Activated CD8-positive, alpha-beta memory T cell treated with anti-CD3 and anti-CD28 coated beads, Interleukin-2, amount 50 U/mL, for 1 hour (primary cell): Measurements from ENCODE around the gene CCDC110.

Source experiments
- DNase-seq: peaks from one replicate; pipeline ENCODE4 v3.0.0-alpha.2; 2020; ENCODE audit errors: extremely low read depth

The CCDC110 gene

DNA sequence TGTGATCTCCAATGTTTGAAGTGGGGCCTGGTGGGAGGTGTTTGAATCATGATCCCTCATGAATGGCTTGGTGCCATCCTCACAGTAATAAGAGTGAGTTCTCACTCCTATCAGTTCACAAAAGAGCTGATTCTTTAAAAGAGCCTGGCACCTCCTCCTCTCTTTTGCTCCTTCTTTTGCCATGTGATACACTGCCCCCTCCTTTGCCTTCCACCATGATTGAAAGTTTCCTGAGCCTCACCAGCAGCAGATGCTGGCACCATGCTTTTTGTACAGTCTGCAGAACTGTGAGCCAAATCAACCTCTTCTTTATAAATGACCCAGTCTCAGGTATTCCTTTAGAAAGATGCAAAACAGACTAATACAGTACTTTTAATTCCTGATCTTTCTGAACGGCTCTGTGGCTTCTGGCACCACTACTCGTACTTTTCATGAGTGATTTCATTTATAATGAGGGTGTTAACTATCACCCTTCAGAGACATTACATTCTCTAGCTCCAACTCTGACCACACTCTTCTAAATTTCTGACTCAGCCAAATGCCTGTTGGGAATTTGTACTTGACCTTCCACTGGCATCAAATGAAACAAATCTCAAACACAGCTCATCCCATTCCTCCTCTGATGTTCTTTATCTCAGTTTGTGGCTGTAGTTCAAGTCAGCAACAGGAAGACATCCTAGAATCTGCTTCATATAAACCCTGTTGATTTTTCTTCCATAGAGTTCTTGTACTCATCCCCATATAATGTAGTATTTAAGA lies 50.0 kb downstream of the CCDC110 start:
- DNase-seq = no peak

DNA sequence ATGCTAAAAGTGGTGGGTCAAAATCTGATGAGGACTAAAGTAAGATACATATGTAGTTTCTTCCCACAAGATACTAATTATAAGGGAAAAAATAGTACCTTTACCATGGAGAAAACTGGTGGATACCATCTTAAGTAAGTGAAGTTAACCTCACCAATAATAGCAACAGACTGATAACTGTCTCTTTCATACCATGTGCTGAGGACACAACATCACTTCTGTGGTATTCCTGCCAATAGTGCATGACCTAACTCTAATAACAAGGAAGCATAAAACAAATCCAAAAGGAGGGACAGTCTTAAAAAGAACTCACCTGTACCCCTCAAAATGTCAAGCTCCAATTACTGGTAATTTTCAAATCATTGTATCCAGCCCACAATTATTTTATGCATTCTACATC lies 54.6 kb downstream of the CCDC110 start:
- DNase-seq = no peak

DNA sequence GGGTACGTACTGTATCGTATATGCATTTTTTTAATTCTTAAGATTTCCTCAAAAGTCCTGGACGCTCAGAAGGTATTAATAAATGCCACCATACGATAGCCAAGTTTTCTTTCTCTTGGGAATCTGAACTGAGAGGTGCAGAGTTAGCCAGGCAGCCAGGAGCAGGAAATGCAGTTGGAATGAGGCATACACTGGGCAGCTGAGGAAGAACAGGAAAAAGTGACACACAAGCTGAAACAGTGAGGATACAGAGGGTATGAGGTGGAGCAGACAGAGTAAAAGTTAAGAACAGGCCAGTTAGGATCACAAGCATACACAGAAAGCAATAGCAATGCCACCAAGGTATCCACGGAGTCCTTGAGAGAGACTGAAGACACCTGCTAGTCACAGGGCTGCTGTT lies 59.1 kb downstream of the CCDC110 start:
- DNase-seq = no peak

DNA sequence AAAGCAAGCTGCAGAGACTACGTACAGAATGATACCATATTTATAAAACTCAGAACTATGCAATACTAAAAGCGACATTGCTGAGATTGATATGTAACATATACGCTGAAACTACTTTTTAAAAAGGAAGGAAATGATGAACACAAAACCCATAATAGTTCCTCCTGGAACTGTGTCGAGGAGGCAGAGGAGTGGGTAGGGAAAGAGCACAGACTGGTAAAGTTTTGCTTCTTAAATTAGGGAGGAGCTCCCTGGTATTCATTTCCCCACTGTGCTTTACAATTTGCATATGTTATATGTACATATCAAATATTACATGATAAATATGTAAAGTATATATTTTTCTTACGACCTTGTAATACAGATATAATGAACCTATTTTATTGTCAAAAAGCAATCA lies 59.7 kb downstream of the CCDC110 start:
- no peak for DNase-seq

DNA sequence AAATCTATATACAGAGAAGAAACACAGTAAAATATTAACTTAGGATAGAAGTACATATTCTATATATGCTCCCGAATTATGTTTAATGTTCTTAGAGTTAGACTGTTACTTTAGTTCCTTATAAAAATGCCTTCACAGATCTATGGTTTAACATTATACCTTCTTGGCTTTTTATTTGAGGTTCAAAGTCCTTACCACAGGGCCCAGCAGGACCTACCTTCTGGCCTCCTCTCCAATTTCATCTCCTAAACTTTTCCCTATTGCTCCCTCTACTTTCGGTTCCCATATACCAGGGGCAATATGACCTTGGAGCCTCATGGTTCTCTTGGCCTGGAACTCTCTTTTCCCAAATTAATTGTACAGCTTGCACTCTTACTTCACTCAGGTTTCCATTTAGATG lies 63.1 kb downstream of the CCDC110 start:
- DNase-seq = no peak

DNA sequence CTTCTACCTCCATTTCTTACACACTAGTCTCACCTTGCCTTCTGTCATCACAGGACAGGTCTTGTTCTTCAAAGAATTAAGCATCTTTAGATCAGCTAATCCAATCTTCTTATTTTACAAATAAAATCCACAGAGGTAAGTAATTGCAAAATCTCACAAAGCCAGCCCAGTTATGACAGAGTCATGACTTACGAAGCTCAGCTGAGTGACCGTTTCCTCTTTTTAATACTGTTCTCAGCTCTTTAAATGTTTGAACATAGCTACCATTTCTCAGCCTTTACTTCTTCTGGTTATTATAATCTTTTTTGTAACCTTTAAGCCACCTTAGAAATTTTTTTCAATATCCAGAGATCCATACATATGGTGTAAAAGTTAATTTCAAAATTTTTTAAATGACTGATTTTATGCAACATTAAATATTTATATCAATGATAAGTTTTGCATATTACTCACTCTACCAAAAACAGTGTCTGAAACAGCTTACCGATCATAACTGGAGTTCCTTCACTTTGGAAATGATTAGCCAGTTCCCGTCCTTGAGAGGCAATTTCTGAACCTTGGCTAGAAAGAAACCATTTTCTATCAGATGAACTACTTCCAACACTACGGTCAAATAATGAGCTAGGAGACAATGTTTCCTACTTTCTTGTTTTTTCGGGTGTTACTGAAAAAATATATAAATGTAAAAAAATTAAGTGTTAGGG lies 66.1 kb downstream of the CCDC110 start:
- no peak for DNase-seq

DNA sequence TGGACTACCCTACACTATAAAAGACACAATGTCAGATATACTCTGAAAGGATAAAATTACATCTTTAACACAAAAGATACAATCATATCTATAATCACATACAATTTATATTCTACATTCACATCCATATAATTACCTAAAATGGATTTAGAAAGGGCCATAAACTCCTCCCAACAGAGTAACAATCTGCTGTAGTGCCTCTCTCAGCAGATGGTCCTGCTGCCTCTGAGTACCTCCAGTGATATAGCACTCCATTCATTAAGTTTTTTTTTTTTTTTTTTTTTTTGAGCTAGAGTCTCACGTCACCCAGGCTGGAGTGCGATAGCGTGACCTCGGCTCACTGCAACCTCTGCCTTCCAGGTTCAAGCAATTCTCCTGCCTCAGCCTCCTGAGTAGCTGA lies 67.5 kb downstream of the CCDC110 start:
- DNase-seq = no peak

DNA sequence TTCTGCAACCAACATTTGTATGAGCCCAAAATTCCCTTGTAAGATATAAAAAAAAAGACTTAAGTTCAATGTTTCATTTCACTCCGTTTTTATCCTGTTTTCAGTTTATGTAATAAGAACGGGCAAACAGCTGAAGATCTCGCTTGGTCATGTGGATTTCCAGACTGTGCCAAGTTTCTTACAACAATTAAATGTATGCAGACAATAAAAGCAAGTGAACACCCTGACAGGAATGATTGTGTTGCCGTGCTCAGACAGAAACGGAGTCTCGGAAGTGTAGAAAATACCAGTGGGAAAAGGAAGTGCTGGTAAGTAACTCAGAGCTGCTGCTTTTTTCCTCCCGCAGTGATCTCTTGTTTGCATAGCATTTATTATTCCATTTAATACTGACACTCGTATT lies 72.1 kb downstream of the CCDC110 start:
- no peak for DNase-seq

DNA sequence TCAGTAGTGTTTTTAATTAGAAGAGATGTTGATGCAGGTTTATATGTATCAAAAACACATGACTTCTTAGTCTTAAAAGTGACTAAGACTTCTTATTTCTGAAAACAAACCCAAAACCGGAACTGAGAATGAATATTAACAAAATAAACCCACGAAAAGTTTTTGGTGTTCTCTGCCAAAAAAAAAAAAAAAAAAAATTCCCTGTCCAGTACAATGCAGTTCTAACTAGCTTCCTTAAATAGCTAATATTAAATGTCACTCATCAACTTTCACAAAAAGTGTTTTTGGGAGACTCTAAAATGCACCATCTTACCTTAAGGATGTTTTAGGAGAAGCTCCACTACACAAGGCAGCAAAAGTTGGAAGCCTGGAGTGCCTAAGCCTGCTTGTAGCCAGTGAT lies 72.9 kb downstream of the CCDC110 start:
- DNase-seq = no peak

DNA sequence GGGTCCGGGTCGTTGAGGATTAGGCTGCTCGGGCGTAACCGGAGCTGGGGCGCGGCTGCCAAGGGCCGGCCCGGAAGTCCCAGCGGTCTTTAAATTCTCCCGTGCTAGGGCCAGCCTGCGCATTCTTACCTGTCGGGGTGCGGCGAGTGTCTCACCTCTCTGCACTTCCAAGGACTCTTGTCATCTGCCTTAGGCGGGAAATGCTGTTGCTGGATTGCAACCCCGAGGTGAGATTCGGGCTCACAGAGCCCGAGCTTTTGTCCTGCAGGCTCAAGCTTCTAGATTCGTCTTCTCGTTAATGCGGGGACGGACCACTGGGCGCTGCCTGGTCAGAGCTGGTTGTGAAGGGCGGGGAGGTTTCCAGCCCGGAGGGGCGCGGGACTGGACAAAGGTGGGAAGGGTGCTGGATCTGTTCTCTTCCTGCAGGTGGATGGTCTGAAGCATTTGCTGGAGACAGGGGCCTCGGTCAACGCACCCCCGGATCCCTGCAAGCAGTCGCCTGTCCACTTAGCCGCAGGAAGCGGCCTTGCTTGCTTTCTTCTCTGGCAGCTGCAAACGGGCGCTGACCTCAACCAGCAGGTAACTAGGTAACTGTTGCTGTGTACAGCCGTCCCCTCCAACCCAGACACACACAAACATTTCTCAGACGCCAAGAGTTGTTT lies 74.7 kb downstream of the CCDC110 start, which contains the start of gene ANKRD37:
Gene ANKRD37, plus strand, starts transcription at position 118 of the 662 bp plus-strand sequence. Its CDS starts 83 bp downstream, at position 201.
- no peak for DNase-seq

DNA sequence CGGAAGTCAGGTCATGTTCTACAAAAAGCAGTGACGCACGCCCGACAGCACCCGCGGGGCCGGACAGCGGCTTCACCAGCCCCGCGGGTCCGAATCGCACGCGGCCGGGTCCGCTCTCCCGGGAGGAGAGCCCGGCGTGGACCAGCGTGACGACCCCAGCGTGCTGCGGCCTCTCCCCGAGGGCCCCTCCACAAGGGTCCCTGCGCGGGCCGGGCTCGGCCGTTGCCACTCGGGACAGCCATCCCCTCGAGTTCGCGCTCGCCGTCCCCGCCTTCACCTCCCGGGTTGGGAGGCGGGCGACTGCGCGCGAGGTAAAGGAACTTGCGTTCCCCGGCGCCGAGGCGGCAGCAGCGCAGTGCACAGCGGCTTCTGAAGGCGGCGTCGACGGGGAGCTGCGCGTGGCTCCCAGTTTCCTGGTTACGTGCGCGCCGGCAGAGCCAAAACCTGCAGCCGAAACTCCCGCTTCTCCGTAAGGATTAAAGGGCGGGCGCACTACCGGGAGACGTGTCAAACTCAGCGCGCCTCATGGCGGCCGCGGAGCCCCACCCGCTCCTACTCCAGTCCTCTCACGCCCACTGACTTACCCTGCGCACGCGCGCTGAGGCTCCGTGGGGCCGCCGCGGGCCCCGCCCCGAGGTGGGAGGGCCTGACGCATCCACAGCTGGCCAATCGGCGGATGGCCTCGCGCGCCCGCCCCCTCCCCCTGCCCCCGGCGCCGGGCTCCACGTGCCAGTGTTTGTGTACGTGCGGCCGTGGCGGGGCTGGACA lies 75.4 kb downstream of the CCDC110 start:
- peak; percentile 65 for DNase-seq

DNA sequence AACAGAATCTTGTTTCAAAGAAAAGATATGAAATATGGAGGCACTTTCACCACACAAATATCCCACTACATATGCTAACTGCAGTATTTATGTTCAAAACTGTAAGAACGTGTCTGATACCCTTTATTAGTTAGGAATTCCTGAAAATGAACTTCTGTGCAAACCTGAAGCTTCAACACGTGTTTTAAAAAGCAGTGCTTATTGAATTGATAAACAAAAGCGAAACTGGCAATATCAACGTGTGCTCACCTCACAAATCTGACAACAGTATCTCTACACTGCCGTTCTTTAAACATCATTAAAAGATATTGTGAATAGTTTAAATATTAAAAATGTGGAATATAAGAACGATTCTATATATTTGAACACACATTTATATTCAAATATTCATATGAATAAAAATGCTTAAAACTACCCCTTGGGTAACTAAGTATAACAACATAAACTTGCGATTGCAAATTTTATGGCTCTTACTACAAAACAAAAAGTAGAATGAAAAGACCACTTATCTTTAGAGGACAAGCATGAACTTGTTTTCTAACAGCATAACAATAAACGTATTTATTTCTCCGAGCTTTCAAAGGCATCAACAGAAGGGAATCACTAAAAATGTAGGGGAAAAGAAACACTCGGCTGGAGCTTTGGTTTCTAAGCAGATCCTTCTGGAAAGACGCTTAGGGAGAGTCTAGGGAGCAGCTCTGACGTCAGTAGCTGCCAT lies 76.1 kb downstream of the CCDC110 start, which contains the start of gene LRP2BP:
Gene LRP2BP, minus strand, starts transcription at position 687 of the 718 bp plus-strand sequence. CDS start 17,738 bp downstream, outside the sequence.
- no peak for DNase-seq
